Mucosa of gallbladder (tissue), 1 donor: ENCODE measurements around the gene C11orf98. TPM values are rescaled to one million over a fixed set of nuclear protein-coding genes. Genes with fewer than 3 reads are reported as not detected.
"Not testable (repeated sequence)": the region's sequence is repeated elsewhere in the genome, so short reads cannot be mapped to it uniquely, and the experiment has no call there.

ENCODE experiments used
- DNase-seq: peaks from one replicate; pipeline ENCODE4 v3.0.0-alpha.2; 2020; ENCODE audit warnings: low spot score
- total RNA-seq: library from RNA; stranded (reverse); gene quantifications from one replicate; pipeline ENCODE4 v1.2.1, GENCODE V29; 2021
- donor health status: DM: no; HTN: no; CAD: no.

The C11orf98 gene
- 50.8 TPM for total RNA-seq

DNA sequence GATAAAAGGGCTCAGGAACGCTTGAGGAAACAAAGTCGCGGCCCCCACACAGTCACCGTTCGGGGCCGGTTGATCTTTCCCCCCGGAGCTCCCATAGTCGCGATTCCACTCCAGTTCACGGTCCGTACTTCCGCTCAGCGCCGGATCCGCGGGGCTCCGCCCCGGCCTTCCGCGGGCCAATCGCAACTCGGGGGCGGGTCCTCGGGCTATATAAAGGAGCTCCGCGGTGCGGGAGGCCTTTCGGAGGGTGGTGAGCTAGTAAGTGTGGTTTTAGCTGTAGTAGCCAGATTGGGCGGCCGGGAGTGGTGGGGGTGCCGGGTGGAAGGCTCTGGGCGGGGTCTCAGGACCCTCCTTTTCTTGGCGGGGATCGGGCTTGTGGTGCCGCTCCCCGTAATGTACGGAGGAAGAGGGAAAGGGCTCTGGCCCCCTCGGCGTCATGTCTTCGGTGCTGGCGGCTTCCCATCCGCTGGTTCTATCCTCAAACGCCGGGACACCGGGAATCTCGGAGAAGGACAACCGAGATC lies at the start of gene C11orf98, which contains the start of gene CSKMT:
Gene C11orf98, minus strand, starts transcription at position 136 of the 524 bp plus-strand sequence. Its CDS starts 41 bp downstream, at position 95.
Gene CSKMT, plus strand, starts transcription at position 238 of the 524 bp plus-strand sequence. CDS start 568 bp downstream, outside the sequence.
- DNase-seq = peak; percentile 96

DNA sequence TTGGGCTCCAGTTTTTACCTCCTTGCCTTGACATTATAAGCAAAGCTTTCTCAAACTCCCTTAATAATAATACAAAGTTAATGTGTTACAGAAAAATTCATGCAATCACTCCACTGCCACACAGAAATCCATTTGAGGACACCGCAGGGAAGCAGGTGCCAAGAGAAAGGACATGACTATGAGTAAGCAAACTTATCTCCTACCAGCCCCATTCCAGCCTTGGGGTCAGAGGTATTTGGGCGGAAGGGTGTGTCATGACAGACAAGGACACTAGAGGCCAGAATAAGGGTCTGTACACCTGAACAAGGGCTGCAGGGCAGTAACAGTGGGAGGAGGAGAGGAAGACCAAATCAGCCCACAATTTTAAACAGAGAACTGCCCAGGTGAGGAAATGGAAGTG lies 48.3 kb upstream of the C11orf98 start:
- DNase-seq = peak; percentile 81

DNA sequence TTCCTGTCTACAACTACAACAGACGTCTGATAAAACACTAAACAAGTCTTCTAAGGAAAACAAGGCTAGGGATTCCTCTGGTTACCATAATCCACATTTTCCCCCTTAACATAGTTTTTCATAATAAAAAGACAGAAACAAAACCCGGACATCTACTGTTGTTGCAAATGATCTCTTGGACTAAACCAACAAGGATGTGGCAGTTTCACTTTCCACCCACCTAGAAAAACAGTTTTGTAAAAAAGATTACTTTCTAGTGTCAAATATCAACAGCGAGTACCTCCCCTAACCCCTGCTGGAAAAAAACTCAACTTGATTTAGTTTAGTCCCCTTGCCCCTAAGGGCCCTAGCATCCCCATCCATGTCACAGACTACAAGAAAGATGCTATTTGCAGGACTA lies 47.9 kb upstream of the C11orf98 start:
- DNase-seq = no peak

DNA sequence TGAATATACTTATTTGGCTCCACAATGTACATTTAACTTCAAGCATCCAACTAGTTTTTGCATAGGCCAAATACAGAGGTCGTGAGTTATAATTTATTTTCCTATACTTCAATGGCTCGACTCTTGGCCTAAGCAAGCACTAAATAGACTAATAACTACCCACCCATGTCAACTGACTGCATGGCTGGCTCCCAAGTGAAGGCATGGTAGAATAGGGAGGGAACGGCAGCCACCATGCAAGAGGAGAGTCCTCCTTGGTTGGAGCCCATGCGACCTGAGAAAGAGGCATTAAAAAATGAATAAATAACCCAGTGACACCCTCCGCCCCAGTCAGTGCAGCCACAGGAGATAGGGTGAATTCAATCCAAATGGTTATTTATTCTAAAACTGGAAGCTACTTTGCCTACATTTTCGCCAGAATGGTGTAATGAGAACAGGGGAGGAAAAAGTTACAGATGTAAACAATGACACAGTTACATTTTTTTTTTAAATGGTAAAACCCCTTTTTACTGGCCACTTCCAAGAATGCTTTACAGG lies 47.3 kb upstream of the C11orf98 start:
- DNase-seq = no peak

DNA sequence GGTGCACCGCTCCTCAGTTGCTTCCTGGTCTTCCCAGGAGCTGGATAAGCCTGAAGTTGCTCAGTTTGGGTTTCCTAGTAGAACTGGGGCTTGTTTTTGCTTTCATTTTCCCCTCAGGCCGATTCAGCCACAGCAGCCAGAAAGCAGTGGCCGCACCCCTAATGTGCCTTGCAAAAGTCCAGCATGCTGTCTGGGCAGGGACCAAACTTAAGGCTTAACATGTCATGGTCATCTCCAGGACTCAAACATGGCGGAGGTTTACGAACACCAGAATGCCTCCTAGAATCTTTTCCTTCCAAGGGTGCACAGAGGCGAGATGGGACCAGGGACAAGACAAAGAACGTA lies 45.0 kb upstream of the C11orf98 start:
- no peak for DNase-seq

DNA sequence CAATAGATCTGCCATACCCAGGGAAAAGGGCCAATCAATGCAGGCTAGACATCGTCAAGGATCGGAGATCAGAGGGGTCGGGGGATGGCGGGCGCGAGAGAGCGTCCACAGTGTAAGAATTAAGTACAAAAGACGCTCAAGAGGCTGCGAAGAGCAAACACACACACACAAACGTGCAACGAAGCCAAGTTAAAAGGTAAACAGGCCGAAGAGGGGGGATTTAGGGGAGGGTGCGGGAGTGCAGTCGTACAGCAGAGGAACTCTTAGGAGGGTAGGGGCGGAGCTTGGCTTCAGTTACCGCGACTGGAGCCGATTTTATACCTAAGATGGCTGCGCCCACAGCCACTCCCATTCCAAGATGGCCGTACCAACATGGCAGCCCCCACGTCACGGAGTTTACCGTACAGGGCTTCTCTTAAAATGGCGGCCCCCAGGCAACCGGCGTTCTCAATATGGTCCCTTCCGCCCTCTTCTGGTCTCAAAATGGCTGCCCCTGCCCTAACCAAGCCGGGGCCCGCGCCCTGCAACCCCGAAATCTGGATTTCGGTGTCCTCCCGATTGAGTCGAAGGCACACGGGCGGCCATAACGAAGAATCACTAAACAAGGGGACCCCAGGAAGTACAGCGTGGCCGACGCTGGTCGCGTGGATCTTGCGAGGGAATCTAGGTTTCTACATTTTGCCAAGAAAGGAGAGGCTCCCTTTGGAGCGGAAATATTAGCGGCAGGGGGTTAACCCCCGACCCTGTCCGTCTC lies 44.4 kb upstream of the C11orf98 start:
- peak; percentile 98 for DNase-seq

DNA sequence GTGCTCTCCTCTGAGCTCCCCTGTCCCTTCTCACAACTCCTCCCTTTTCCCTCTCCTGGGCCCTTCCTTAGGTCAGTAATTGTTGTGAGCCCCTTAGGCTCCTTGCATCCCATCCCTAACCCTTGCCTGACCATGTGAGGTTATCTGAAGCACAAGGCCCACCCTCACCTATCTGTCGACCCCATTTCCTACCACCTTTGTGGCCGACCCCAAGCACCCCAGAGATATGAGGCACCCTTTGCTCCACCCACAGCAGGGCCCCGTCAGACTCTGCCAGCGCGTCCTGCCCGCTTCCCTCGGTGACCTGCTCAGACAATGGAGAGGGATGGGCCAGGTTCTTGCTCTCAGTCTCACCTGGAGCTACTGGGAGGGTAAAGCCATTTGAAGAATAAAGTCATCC lies 43.8 kb upstream of the C11orf98 start:
- peak; percentile 54 for DNase-seq

DNA sequence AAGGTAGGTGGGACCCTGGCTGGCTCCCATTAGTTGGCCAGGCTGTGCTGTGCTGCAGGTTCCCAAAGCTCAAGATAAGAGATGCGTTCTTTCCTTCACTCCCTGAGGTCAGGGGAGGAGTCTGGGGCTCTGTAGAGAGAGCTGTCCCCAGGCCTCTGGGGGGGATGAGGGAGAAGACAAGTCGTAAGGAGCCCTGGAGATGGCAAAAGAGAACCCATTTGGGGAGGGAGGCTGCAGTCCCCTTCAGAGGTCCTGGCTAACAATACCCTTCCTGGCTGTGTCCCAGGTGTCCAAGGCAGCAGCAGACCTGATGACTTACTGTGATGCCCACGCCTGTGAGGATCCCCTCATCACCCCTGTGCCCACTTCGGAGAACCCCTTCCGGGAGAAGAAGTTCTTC lies 43.4 kb upstream of the C11orf98 start:
- DNase-seq = no peak

DNA sequence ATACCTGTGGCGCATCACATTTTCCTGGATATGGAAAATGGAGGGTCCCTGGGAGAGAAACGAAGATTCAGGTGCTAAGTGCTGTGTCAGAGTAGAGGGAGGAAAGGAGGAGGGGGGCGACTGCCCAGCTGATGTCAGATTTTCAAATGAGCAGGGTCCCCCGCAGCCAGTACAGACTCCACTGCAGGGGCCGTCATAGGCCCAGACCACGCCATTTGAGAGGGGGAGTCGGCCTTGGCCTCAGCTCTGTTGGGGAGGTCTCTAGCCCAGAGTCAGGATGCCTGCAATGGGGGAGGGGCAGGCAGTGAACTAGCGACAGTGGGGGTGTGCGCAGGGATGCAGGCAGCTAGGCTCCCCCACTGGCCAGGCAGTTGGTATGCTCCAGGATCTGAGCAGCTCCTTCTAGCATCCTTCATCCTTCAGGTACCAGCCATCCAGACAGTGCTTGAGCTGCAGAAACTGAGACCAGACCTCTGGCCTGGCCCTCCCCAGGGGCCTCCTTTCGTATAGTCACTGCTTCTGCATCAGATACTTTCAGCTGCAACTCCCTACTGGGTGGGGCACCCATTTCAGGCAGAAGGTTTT lies 42.4 kb upstream of the C11orf98 start, which contains the start of the genes BSCL2 and GNG3:
Gene BSCL2, minus strand, starts transcription at position 148 of the 585 bp plus-strand sequence. CDS start 229 bp downstream, outside the sequence.
Gene GNG3, plus strand, starts transcription at position 400 of the 585 bp plus-strand sequence. CDS start 620 bp downstream, outside the sequence.
- DNase-seq = no peak

DNA sequence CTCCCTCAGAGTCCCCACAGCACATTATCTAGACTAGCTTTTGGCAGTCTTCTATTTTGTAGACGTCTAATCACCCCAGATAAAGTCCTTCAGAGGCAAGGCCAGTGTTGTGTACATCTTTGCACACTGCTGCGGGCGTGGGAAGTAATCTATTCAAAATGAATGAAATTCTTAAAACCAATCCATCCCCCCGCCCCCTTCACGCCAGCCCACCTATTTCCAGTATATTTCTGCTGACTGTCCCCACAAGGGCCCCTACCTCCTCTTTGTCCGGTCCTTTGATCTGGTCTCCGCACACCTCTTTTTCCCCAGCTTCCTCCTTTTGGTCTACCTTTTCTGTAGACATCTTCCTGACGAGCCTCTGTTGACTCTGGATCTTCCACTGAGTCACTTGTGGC lies 41.8 kb upstream of the C11orf98 start:
- no peak for DNase-seq

DNA sequence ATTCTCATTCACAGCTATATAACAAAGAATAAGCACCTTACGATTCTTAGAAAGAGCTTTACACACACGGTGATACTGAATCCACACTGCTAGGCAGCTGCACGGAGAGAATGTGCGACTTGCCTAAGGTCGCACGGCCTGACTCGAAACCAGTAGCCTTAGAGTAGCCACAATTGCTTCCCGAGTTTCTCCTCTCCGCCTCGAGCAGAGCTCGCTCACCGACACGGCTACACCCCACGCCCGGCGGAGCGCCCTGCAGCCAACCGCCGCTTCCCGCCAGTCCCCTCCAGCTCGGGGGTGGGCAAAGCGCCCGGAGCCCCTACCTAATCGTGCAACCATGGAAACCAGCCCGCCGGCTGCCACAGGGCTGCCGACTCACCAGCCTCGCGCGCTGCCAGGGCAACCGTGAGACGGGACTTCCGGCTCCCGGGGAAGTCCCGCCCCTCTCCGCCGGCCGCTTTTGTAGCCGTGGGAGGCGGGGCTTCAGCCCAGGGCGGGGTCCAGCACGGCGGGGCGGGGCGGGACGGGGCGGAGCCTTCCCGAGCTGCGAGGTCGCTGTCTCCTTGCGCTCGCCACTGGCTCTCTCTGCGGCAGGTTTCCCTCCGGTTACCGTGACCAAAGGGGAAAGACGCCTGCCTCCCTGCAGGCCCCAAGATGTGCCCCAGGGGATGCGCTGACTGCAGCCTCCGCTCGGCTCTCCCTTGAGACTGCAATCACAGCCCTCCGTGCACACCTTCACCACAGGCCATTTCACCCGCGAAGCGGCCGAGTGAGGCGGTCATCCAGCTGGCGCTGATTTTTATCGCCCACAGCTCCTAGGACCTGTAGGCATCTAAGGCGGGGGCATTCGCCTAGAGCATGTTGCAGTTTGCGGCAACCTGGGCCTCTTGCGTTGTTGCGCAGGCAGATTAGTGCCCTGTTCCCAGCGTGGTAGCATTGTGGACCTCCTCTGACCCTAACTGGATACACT lies 41.2 kb upstream of the C11orf98 start:
- DNase-seq = peak; percentile 94

DNA sequence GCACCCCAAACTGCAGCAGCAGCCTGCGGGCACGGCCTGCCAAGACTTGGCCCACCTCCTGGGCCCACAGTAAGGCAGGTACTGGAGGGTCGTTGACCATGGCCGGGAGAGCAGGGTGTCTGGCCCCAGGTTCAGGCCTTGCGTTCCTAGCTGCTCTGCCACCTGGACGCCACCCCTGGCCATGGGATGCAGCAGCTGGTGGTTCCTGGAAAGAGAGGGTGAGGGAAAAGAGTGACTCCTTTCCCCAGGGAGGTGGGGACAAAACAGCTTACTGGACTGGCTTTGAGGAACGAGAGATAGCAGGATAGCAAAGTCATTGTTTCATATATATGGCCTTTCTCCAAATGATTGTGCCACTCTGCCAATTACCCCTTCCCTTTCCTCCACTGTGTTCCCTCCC lies 40.4 kb upstream of the C11orf98 start:
- DNase-seq = no peak

DNA sequence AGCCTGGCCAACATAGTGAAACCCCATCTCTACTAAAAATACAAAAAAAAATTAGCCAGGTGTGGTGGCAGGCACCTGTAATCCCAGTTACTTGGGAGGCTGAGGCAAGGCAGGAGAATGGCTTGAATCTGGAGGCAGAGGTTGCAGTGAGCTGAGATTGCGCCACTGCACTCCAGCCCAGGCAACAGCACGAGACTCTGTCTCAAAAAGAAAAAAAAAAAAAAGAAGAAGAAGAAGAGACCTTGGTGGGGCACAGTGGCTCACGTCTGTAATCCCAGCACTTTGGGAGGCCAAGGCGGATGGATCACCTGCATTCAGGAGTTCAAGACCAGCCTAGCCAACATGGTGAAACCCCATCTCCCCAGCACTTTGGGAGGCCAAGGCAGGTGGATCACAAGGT lies 38.9 kb upstream of the C11orf98 start:
- DNase-seq = not testable (repeated sequence)

DNA sequence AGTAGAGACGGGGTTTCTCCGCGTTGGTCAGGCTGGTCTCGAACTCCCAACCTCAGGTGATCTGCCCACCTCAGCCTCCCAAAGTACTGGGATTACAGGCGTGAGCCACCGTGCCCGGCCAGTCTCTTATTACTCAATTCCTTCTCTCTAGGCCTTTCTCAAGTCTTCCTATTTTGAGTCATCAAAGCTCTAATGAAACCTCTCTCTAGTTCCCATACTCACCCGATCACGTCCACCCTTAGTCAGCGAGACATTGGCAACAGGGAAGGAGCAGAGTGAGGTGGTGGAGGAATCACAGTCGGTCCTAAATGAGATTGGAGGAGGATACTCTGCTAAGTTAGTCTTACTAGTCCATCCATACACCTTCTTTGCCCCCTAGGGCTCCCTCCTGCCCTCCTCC lies 37.2 kb upstream of the C11orf98 start:
- DNase-seq = no peak

DNA sequence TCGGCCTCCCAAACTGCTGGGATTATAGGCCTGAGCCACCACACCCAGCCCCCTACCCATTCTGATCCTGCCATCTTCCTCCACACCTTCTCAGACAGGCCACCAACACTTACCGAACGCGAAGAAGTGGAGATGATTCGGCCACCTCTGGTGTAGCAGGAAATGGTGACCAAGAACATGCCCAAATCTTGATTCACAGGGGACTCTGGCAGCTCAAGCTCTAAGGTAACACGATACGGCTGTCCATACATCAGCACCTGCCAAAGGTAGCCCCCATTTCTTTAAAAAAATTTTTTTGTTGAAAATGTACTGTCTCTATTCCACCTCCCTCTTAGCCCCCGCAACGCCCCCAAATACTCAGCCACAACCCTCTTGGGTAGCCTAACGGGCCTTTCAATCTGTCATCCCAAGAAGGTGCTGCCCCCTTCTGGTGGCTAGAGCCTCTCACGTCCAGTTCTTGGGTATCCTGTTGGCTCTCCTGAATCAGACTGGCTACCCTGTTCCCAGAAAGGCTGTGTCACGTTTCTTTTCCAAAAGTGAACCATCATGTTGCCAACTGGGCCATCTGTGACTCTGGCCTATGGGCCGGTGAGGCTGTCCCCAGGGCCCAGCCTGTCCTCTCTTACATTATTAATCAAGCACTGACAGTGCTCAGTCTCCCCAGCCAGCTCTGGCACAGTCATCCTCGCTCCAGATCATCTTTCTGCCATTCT lies 29.6 kb upstream of the C11orf98 start:
- DNase-seq = peak; percentile 77

DNA sequence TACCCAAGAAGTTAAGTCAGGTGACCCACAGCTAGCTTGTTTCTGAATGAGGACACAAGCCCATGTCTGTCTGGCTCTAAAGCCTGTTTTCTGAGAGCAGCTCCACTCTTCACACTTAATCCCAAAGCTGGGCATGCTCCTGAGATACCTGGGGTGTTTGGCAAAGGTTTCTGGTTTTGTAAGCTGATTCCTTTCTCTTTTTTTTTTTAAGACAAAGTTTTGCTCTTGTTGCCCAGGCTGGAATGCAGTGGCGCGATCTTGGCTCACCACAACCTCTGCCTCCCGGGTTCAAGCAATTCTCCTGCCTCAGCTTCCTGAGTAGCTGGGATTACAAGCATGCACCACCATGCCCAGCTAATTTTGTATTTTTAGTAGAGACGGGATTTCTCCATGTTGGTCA lies 28.6 kb upstream of the C11orf98 start:
- not testable (repeated sequence) for DNase-seq

DNA sequence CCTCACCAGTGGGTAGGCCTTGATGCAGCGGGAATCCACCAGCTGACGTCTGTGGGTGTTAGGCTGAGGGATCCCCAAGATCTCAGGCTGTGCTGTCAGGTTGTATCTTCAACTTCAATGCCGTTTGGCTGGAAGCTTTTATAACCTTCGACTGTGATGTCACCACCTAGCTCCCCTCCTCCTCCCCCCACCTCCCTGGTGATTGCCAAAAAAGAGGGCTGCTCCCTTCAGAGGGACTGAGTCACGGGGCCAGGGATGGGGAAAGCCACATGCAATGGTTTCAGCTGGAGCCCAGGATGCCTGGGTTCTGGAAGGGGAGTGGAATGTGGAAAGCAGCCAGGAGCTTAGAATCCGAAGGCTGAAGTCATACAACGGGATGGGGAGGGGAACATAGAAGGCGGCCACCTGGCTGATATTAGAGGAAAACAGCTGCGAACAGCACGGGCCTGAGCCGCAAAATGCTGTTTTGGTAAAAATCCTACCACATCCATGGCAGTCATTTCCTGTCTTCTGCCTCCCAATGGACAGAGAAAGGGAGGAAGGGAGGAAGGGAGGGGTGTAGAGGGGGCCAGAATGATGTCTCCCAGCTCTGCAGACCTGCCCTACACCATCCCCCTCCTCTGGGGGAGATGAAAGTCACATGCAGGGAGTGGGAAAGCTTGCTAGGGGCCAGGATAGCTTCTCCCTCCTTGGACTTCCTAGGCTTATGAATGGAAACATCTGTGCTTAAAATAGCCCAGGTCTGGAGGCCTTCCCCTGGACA lies 24.6 kb upstream of the C11orf98 start, which contains the start of gene LRRN4CL:
Gene LRRN4CL, minus strand, starts transcription at position 110 of the 763 bp plus-strand sequence. CDS start 1,022 bp downstream, outside the sequence.
- DNase-seq = peak; percentile 65

DNA sequence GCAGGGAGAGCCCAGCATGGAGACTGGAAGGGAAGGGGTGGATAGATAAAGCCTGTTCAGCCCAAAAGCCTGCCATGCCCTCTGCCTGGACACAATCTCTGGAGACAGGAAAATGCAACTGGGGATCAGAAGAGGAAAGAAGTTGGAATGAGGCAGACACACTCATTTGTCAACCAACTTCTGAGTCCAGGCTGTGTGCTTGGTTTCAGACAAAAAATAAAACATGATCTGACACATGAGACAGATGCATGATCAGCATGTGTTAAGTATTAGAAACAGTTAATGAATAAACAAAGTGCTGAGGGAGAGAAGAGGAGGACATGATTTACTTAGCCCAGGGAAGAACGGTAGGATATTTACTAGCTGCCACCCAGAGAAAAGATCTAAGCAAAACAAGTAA lies 23.5 kb upstream of the C11orf98 start:
- no peak for DNase-seq

DNA sequence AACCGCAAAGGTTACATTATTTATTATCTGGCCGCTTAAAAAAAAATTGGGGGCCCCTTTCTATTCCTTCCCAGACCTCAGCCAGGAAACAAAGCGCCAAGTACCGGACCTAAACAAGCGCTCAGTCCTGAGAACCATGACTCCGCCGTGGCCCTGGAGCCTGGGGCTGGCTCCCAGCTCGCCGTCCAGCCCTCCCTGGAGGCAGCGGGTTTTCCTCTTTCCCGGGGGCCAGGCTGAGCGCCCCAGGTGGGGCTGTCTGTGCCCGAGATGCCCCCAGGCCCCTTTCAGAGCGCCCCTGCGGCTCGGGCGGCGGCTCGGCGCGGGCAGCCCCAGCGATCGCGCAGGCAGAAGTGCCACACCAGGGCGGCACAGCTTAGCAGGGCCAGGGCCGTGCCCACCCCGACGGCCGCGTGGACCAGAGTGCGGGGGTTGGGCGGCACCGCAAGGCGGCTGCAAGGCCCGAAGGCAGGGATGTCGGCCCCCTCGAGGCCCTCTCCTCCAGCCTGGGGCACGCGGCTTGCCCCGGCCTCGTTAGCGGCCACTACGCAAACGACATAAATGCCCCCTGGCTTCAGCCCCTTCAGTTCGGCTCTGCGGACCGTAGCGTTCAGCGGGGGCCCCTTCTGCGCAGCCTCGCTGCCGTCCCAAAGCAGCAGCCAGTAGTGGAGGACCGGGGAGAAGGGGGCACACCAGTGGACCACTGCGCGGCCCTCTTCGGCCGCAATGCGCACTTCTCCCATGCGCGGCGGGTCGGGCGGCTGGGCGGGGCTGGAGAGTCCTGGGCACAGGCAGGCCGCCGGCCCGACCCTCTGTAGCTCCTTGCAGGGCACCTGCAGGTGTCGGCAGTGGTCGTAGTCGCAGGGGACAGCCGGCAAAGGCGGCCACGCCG lies 22.7 kb upstream of the C11orf98 start:
- DNase-seq = no peak
